ENCODE results near the gene MAP2K5.
"Not testable (repeated sequence)": the region's sequence is repeated elsewhere in the genome, so short reads cannot be mapped to it uniquely, and the experiment has no call there.

MAP2K5 gene

DNA sequence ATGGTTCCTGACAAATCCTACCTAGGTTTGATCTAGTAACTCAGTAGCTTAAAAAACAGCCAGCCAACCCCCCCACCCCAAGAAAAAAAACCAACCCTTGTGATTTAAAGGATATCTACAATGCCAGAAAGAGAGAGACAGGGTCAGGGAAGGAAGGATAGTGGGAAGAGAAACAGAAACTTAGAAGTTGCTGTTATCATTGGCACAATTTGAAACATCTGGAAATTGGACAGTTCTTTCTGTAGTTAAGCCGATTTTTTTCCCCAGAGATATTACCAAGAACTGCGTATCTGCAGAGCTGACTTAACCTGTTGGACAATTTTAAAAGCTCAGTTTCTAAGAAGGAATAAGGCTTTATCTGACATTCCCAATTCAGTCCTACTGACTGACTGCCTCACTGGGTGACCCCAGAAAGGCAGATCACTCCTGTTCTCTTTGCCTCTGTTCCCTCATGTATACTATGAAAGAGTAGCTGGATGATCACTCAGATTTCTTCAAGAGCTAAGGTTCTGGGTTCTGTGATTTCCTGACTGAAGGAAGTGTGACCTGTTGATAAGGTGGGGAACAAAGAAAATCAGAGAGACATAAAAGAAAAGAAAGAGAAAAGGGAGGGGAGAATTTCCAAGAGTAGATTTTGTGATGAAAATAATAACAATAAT is 128.3 kb downstream of the MAP2K5 start:
- Histone ChIP-seq H4K5ac (ENCODE audit: low read length) (no peak overlapping the region), H3K4ac (ENCODE audit: low read depth, low read length) (no peak overlapping the region), H4K8ac (ENCODE audit: low read depth, low read length) (no peak overlapping the region), H3K27me3 (ENCODE audit: insufficient read depth, low read length, poor library complexity) (no peaks in the 10 kb centered on the region), H2AK5ac (ENCODE audit: low read length) (no peak overlapping the region), H2BK120ac (ENCODE audit: low read depth, low read length) (no peak overlapping the region), H3K56ac (ENCODE audit: low read length) (no peak overlapping the region), H3K79me1 (ENCODE audit: low read length) (no peaks in the 10 kb centered on the region), H3K4me2 (ENCODE audit: low read length) (no peak overlapping the region), H2BK5ac (ENCODE audit: low read length) (no peak overlapping the region), H3K4me3 (ENCODE audit: low read length) (no peak overlapping the region), H3K79me2 (ENCODE audit: control insufficient read depth, insufficient read depth, low read length) (no peaks in the 10 kb centered on the region), H3K23ac (ENCODE audit: low read length) (no peak overlapping the region), H3K4me1 (ENCODE audit: control insufficient read depth, low read depth, low read length) (no peaks in the 10 kb centered on the region), H3K36me3 (ENCODE audit: control insufficient read depth, insufficient read depth, low read length) (no peaks in the 10 kb centered on the region), H3K9ac (ENCODE audit: low read length) (no peak overlapping the region), H3K27ac (ENCODE audit: low read depth, low read length) (no peak overlapping the region), H2BK15ac (replicated peaks; ENCODE audit: low read depth) (no peak overlapping the region), H3K18ac (ENCODE audit: low read length) (no peak overlapping the region)
- no peak for DNase-seq
- WGBS (ENCODE audit: extremely low coverage, insufficient coverage, low lambda C conversion rate), result no CpG with 5 or more reads among the region's 2 CpGs

- H3K79me2 ChIP-seq (ENCODE audit: control insufficient read depth, insufficient read depth, low read length); H3K56ac ChIP-seq (ENCODE audit: low read length); H4K5ac ChIP-seq (ENCODE audit: low read length); H2AK5ac ChIP-seq (ENCODE audit: low read length); DNase-seq; H2BK15ac ChIP-seq (replicated peaks; ENCODE audit: low read depth); H3K18ac ChIP-seq (ENCODE audit: low read length); H2BK120ac ChIP-seq (ENCODE audit: low read depth, low read length); H3K9ac ChIP-seq (ENCODE audit: low read length); H3K27me3 ChIP-seq (ENCODE audit: insufficient read depth, low read length, poor library complexity); H3K23ac ChIP-seq (ENCODE audit: low read length); H4K8ac ChIP-seq (ENCODE audit: low read depth, low read length); H3K27ac ChIP-seq (ENCODE audit: low read depth, low read length); H3K4ac ChIP-seq (ENCODE audit: low read depth, low read length); H3K36me3 ChIP-seq (ENCODE audit: control insufficient read depth, insufficient read depth, low read length); H3K4me3 ChIP-seq (ENCODE audit: low read length); H2BK5ac ChIP-seq (ENCODE audit: low read length); H3K79me1 ChIP-seq (ENCODE audit: low read length); H3K4me1 ChIP-seq (ENCODE audit: control insufficient read depth, low read depth, low read length); H3K4me2 ChIP-seq (ENCODE audit: low read length): not testable (repeated sequence)
- no CpG with 5 or more reads among the region's 2 CpGs for WGBS (ENCODE audit: extremely low coverage, insufficient coverage, low lambda C conversion rate)
Observed at GRCh38 chr15:67672834-67673233, 130.3 kb downstream of the MAP2K5 start.

- Histone ChIP-seq H3K4me2 (ENCODE audit: low read length) (no peak overlapping the region), H2AK5ac (ENCODE audit: low read length) (no peak overlapping the region), H3K79me1 (ENCODE audit: low read length) (no peaks in the 10 kb centered on the region), H4K8ac (ENCODE audit: low read depth, low read length) (no peak overlapping the region), H3K4me3 (ENCODE audit: low read length) (no peak overlapping the region), H3K18ac (ENCODE audit: low read length) (no peak overlapping the region), H2BK120ac (ENCODE audit: low read depth, low read length) (no peak overlapping the region), H3K36me3 (ENCODE audit: control insufficient read depth, insufficient read depth, low read length) (no peaks in the 10 kb centered on the region), H3K56ac (ENCODE audit: low read length) (no peak overlapping the region), H3K79me2 (ENCODE audit: control insufficient read depth, insufficient read depth, low read length) (no peaks in the 10 kb centered on the region), H3K23ac (ENCODE audit: low read length) (no peak overlapping the region), H3K9ac (ENCODE audit: low read length) (no peak overlapping the region), H3K4me1 (ENCODE audit: control insufficient read depth, low read depth, low read length) (no peaks in the 10 kb centered on the region), H3K27me3 (ENCODE audit: insufficient read depth, low read length, poor library complexity) (no peaks in the 10 kb centered on the region), H2BK15ac (replicated peaks; ENCODE audit: low read depth) (no peak overlapping the region), H4K5ac (ENCODE audit: low read length) (no peak overlapping the region), H2BK5ac (ENCODE audit: low read length) (no peak overlapping the region), H3K4ac (ENCODE audit: low read depth, low read length) (no peak overlapping the region), H3K27ac (ENCODE audit: low read depth, low read length) (no peak overlapping the region)
- no peak for DNase-seq
- WGBS (ENCODE audit: extremely low coverage, insufficient coverage, low lambda C conversion rate), result no CpG with 5 or more reads among the region's 3 CpGs
Observed at GRCh38 chr15:67674983-67675382, 132.5 kb downstream of the MAP2K5 start.

DNA sequence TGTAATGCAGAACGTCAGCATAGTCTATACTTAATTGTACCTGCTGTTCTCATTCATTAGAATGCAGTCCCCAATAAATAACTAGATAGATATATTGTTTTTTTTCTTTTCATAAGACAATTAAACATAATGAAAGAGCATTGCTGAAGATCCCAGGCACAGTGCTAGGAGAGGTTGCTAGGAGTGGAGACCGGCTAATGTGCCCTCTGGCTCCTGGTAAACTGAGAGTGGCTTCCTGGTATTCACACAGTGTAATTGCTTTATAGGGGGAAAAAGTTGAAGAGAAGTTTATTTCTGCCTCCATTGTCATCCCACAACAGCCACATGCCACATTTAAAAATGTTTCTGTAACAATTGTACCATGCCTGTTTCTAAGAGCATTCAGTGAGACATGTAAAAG is 135.6 kb downstream of the MAP2K5 start:
- Histone ChIP-seq H3K4ac (ENCODE audit: low read depth, low read length) (no peak overlapping the region), H3K23ac (ENCODE audit: low read length) (no peak overlapping the region), H4K8ac (ENCODE audit: low read depth, low read length) (no peak overlapping the region), H3K4me3 (ENCODE audit: low read length) (no peak overlapping the region), H3K9ac (ENCODE audit: low read length) (no peak overlapping the region), H2BK120ac (ENCODE audit: low read depth, low read length) (no peak overlapping the region), H3K18ac (ENCODE audit: low read length) (no peak overlapping the region), H3K36me3 (ENCODE audit: control insufficient read depth, insufficient read depth, low read length) (no peaks in the 10 kb centered on the region), H3K27ac (ENCODE audit: low read depth, low read length) (no peak overlapping the region), H3K56ac (ENCODE audit: low read length) (no peak overlapping the region), H3K4me2 (ENCODE audit: low read length) (no peak overlapping the region), H3K4me1 (ENCODE audit: control insufficient read depth, low read depth, low read length) (no peaks in the 10 kb centered on the region), H2AK5ac (ENCODE audit: low read length) (no peak overlapping the region), H3K79me1 (ENCODE audit: low read length) (no peaks in the 10 kb centered on the region), H3K79me2 (ENCODE audit: control insufficient read depth, insufficient read depth, low read length) (no peaks in the 10 kb centered on the region), H3K27me3 (ENCODE audit: insufficient read depth, low read length, poor library complexity) (no peaks in the 10 kb centered on the region), H2BK15ac (replicated peaks; ENCODE audit: low read depth) (no peak overlapping the region), H2BK5ac (ENCODE audit: low read length) (no peak overlapping the region), H4K5ac (ENCODE audit: low read length) (no peak overlapping the region)
- WGBS (ENCODE audit: extremely low coverage, insufficient coverage, low lambda C conversion rate), result no CpG with 5 or more reads among the region's 2 CpGs
- DNase-seq, result no peak

- no peak for DNase-seq
- WGBS (ENCODE audit: extremely low coverage, insufficient coverage, low lambda C conversion rate), result no CpG with 5 or more reads among the region's 5 CpGs
Observed at GRCh38 chr15:67678993-67679392, 136.5 kb downstream of the MAP2K5 start.

DNA sequence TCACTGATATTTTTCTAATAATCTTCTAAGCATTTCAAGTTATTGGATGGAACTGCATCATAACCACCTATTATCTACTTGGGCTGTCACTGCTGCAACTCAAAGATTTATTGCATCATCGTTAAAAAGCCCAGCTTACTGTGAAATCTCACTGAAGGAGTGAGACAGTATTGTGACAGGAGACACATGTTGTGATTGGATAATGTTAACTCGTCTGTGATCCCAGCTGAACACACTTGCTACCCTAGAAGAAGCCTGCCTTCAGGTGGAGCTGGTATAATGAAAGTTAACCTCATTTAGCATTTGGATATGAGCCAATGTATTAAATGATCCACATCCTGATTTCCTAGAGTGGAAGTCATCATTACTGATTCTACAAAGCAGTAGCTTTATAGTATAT is 138.1 kb downstream of the MAP2K5 start:
- Histone ChIP-seq H2AK5ac (ENCODE audit: low read length) (no peak overlapping the region), H3K4me2 (ENCODE audit: low read length) (no peak overlapping the region), H2BK120ac (ENCODE audit: low read depth, low read length) (no peak overlapping the region), H3K4me1 (ENCODE audit: control insufficient read depth, low read depth, low read length) (no peaks in the 10 kb centered on the region), H3K9ac (ENCODE audit: low read length) (no peak overlapping the region), H3K18ac (ENCODE audit: low read length) (no peak overlapping the region), H3K79me2 (ENCODE audit: control insufficient read depth, insufficient read depth, low read length) (no peaks in the 10 kb centered on the region), H3K56ac (ENCODE audit: low read length) (no peak overlapping the region), H3K36me3 (ENCODE audit: control insufficient read depth, insufficient read depth, low read length) (no peaks in the 10 kb centered on the region), H3K4me3 (ENCODE audit: low read length) (no peak overlapping the region), H4K5ac (ENCODE audit: low read length) (no peak overlapping the region), H3K4ac (ENCODE audit: low read depth, low read length) (no peak overlapping the region), H3K23ac (ENCODE audit: low read length) (no peak overlapping the region), H3K27ac (ENCODE audit: low read depth, low read length) (no peak overlapping the region), H3K79me1 (ENCODE audit: low read length) (no peaks in the 10 kb centered on the region), H2BK15ac (replicated peaks; ENCODE audit: low read depth) (no peak overlapping the region), H4K8ac (ENCODE audit: low read depth, low read length) (no peak overlapping the region), H3K27me3 (ENCODE audit: insufficient read depth, low read length, poor library complexity) (no peaks in the 10 kb centered on the region), H2BK5ac (ENCODE audit: low read length) (no peak overlapping the region)
- WGBS (ENCODE audit: extremely low coverage, insufficient coverage, low lambda C conversion rate), result no CpG with 5 or more reads among the region's 2 CpGs
- DNase-seq, result peak; percentile 31

More at GRCh38 chr15:67678993-67679392, 136.5 kb downstream of the MAP2K5 start:
- H2BK120ac ChIP-seq (ENCODE audit: low read depth, low read length), result no peak overlapping the region
- H3K4me2 ChIP-seq (ENCODE audit: low read length), result no peak overlapping the region
- no peak overlapping the region for H3K18ac ChIP-seq (ENCODE audit: low read length)
- no peak overlapping the region for H4K5ac ChIP-seq (ENCODE audit: low read length)
- no peak overlapping the region for H3K4me3 ChIP-seq (ENCODE audit: low read length)
- no peaks in the 10 kb centered on the region for H3K79me2 ChIP-seq (ENCODE audit: control insufficient read depth, insufficient read depth, low read length)
- no peak overlapping the region for H3K27ac ChIP-seq (ENCODE audit: low read depth, low read length)
- no peak overlapping the region for H3K56ac ChIP-seq (ENCODE audit: low read length)
- H3K27me3 ChIP-seq (ENCODE audit: insufficient read depth, low read length, poor library complexity), result no peaks in the 10 kb centered on the region
- H2AK5ac ChIP-seq (ENCODE audit: low read length), result no peak overlapping the region
- no peak overlapping the region for H2BK5ac ChIP-seq (ENCODE audit: low read length)
- no peaks in the 10 kb centered on the region for H3K36me3 ChIP-seq (ENCODE audit: control insufficient read depth, insufficient read depth, low read length)
- H3K23ac ChIP-seq (ENCODE audit: low read length), result no peak overlapping the region
- no peaks in the 10 kb centered on the region for H3K79me1 ChIP-seq (ENCODE audit: low read length)
- no peak overlapping the region for H3K9ac ChIP-seq (ENCODE audit: low read length)
- no peak overlapping the region for H2BK15ac ChIP-seq (replicated peaks; ENCODE audit: low read depth)
- H4K8ac ChIP-seq (ENCODE audit: low read depth, low read length), result no peak overlapping the region
- no peaks in the 10 kb centered on the region for H3K4me1 ChIP-seq (ENCODE audit: control insufficient read depth, low read depth, low read length)
- no peak overlapping the region for H3K4ac ChIP-seq (ENCODE audit: low read depth, low read length)
